Hematopoietic multipotent progenitor cell treated with erythropoietin and hydrocortisone succinate and interleukin-3 and kit ligand, for 8 days (in vitro differentiated cells): ENCODE results near the gene HOXA5.

Experiments
- DNase-seq: peaks from one replicate; pipeline ENCODE4 v3.0.0-alpha.2; 2015

Gene HOXA5

GRCh38 chr7:27116031-27116961 lies 27.2 kb downstream of the HOXA5 start:
- DNase-seq, result no peak

- no peak for DNase-seq
Measured at GRCh38 chr7:27115221-27116026, 28.1 kb downstream of the HOXA5 start.

GRCh38 chr7:27114881-27115220 lies 28.6 kb downstream of the HOXA5 start:
- no peak for DNase-seq

- DNase-seq, result no peak
Measured at GRCh38 chr7:27113991-27114769, 29.3 kb downstream of the HOXA5 start.

- DNase-seq, result no peak
Measured at GRCh38 chr7:27112955-27113949, 30.2 kb downstream of the HOXA5 start.

GRCh38 chr7:27112361-27112760 lies 31.1 kb downstream of the HOXA5 start:
- no peak for DNase-seq

GRCh38 chr7:27111751-27112277 lies 31.7 kb downstream of the HOXA5 start:
- DNase-seq, result no peak

GRCh38 chr7:27111042-27111750 lies 32.3 kb downstream of the HOXA5 start:
- DNase-seq, result no peak

- DNase-seq, result no peak
Measured at GRCh38 chr7:27110186-27111031, 33.1 kb downstream of the HOXA5 start.

GRCh38 chr7:27109466-27110185 lies 33.9 kb downstream of the HOXA5 start:
- DNase-seq, result no peak

GRCh38 chr7:27108390-27109127 lies 34.9 kb downstream of the HOXA5 start:
- no peak for DNase-seq

GRCh38 chr7:27107391-27108381 lies 35.8 kb downstream of the HOXA5 start:
- DNase-seq, result no peak

GRCh38 chr7:27106901-27107240 lies 36.6 kb downstream of the HOXA5 start:
- DNase-seq, result no peak

GRCh38 chr7:27106181-27106900 lies 37.1 kb downstream of the HOXA5 start:
- DNase-seq, result no peak

GRCh38 chr7:27105301-27106031 lies 38.0 kb downstream of the HOXA5 start:
- no peak for DNase-seq
